GM13977 (cell line): ENCODE data around the gene KATNAL2.
A peak's percentile ranks its signal among the peaks of the same experiment; 100 is the strongest.

Experiments used
- DNase-seq: peaks from one replicate; pipeline ENCODE4 v3.0.0; 2012; ENCODE audit warnings: low spot score
- CTCF ChIP-seq: IDR thresholded peaks from 2 replicates; pipeline ENCODE4 v1.5.1; 2012; ENCODE audit warnings: mild to moderate bottlenecking, control low read depth; ENCODE audit not compliant: insufficient read depth; ENCODE audit errors: extremely low read depth, missing control alignments
- in situ Hi-C: fragments of 300-500 bp; cut with MboI; formaldehyde crosslinking; loops from one replicate; pipeline ENCODE4 v1.12.0; 2022; ENCODE audit warnings: low sequenced_read_pairs, low pct_unique_long_range_greater_than_20kb, mixed read lengths, inconsistent platforms; ENCODE audit not compliant: unreplicated experiment

Gene KATNAL2

GRCh38 chr18:46909497-46909896 is 7.9 kb upstream of the KATNAL2 start:
- no peak for TF ChIP-seq CTCF
- DNase-seq: no peak
- in situ Hi-C loops: no loop called here

- no peak for DNase-seq
- in situ Hi-C loops: no loop called here
- TF ChIP-seq CTCF: no peak
Observed at GRCh38 chr18:46910856-46911255, 6.5 kb upstream of the KATNAL2 start.

GRCh38 chr18:46915800-46916550 is 1.4 kb upstream of the KATNAL2 start:
- DNase-seq: no peak
- in situ Hi-C loops: no loop called here
- TF ChIP-seq CTCF: no peak

- in situ Hi-C loops: no loop called here
- no peak for TF ChIP-seq CTCF
Observed at GRCh38 chr18:46916551-46917107, 773 bp upstream of the KATNAL2 start.

GRCh38 chr18:46917803-46918600 is 600 bp downstream of the KATNAL2 start:
- in situ Hi-C loops: no loop called here
- no peak for TF ChIP-seq CTCF
- DNase-seq: peak; percentile 63

More at GRCh38 chr18:46916551-46917107, 773 bp upstream of the KATNAL2 start:
- DNase-seq: peak; percentile 76

GRCh38 chr18:46920067-46920466 is 2.7 kb downstream of the KATNAL2 start:
- DNase-seq: no peak
- in situ Hi-C loops: no loop called here
- no peak for TF ChIP-seq CTCF
